ENCODE data around the gene NUDT19. TPM values are rescaled to one million over a fixed set of nuclear protein-coding genes. Genes with fewer than 3 reads are reported as not detected.
A peak's percentile ranks its signal among the peaks of the same experiment; 100 is the strongest.

NUDT19 gene
- total and polyA plus RNA-seq, 9 of the 15 experiments (the other 6 are each of a cell fraction or from before 2014, with no cell fraction given) = 9.6 to 38.6 (median 14.4) TPM

DNA sequence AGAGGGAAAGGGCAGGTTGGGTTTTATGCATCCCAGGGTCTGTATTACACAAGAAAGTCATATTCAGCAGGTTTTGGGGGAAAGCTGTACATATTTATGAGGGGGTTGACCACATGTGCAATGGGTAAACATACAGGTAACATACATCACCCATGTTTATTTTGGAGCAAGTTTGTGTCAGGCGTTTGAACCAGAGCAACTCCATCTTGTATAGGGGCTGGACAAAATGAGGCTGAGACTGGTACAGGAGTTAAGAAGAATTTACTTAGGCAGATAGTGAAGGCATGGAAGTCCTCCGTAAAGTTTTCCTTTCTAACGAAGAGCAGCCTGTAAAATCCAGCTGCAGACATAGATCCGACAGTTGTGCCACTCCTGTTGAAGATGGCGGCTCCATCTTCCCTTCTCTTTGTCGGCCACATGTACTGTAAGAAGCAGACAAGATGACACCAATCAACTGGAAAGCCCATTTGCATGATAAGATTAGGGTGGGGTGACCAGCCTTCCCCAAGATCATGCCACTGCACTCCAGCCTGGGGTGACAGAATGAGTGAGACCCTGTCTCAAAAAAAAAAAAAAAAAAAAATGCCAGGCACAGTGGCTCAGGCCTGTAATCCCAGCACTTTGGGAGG, 4.7 kb upstream of the NUDT19 start (continued):
- TF ChIP-seq ZBTB40 (IDR thresholded peaks at IDR 0.05) (no peak), ZBTB40 (CRISPR knock-in tag; IDR thresholded peaks at IDR 0.05) (no peak), CBX3 (IDR thresholded peaks at IDR 0.05; ENCODE audit: borderline replicate concordance in 1 of 2, low read length in 2 of 2) (no peak), MNT (conservative IDR thresholded peaks at IDR 0.05) (no peak), NR2C1 (IDR thresholded peaks at IDR 0.05) (no peak), NR2C1 (tag; IDR thresholded peaks at IDR 0.05) (peak; percentile 90), GABPB2 (CRISPR knock-in tag; conservative IDR thresholded peaks at IDR 0.05) (no peak), HNRNPH1 (optimal IDR thresholded peaks at IDR 0.05; ENCODE audit: low read depth, low read length) (no peak), DNMT1 (IDR thresholded peaks at IDR 0.05) (no peak), KDM1A (IDR thresholded peaks at IDR 0.05) (no peak), CEBPG (CRISPR knock-in tag; IDR thresholded peaks at IDR 0.05) (no peak), CEBPG (tag; conservative IDR thresholded peaks at IDR 0.05 in 1 of 2, IDR thresholded peaks at IDR 0.05 in 1 of 2) (no peak), TARDBP (IDR thresholded peaks at IDR 0.05) (no peak)
- TF ChIP-seq, protein P1, sequence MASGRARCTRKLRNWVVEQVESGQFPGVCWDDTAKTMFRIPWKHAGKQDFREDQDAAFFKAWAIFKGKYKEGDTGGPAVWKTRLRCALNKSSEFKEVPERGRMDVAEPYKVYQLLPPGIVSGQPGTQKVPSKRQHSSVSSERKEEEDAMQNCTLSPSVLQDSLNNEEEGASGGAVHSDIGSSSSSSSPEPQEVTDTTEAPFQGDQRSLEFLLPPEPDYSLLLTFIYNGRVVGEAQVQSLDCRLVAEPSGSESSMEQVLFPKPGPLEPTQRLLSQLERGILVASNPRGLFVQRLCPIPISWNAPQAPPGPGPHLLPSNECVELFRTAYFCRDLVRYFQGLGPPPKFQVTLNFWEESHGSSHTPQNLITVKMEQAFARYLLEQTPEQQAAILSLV (tag; IDR thresholded peaks at IDR 0.05) = peak; percentile 95
- TF ChIP-seq, protein P2, sequence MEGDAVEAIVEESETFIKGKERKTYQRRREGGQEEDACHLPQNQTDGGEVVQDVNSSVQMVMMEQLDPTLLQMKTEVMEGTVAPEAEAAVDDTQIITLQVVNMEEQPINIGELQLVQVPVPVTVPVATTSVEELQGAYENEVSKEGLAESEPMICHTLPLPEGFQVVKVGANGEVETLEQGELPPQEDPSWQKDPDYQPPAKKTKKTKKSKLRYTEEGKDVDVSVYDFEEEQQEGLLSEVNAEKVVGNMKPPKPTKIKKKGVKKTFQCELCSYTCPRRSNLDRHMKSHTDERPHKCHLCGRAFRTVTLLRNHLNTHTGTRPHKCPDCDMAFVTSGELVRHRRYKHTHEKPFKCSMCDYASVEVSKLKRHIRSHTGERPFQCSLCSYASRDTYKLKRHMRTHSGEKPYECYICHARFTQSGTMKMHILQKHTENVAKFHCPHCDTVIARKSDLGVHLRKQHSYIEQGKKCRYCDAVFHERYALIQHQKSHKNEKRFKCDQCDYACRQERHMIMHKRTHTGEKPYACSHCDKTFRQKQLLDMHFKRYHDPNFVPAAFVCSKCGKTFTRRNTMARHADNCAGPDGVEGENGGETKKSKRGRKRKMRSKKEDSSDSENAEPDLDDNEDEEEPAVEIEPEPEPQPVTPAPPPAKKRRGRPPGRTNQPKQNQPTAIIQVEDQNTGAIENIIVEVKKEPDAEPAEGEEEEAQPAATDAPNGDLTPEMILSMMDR (IDR thresholded peaks at IDR 0.05 in 2 of 3, conservative IDR thresholded peaks at IDR 0.05 in 1 of 3; ENCODE audit: insufficient read depth in 2 of 3, low read depth in 1 of 3, low read length in 3 of 3) = no peak

Measured in K562 (cell line).